ENCODE results near the gene MARK1. TPM values are rescaled to one million over a fixed set of nuclear protein-coding genes. Genes with fewer than 3 reads are reported as not detected.

The MARK1 gene
- total RNA-seq, 1 experiment from 2014 or later: not detected

DNA sequence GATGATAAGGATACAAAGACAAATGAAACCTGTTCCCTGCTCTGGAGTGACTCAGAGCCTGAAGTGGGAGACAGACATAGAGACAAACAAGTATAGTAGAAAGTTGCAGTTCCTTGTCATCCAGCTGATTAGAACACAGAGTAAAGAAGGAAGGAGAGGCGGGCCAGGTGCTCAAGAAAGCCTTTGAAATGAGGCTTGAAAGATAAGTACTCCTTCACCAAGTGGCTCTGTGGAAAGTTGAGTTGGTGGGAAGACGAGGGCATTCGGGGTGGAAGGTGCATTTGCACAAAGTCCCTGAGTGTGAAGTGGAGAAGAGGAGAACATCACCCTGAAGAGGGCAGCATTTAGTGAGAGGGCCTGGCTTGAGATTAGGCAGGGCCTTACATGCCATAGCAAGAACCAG lies 17.0 kb downstream of the MARK1 start:
- BruUV-seq (replicated peaks): no TSS peak
- Histone ChIP-seq H3K36me3 (ENCODE audit: control insufficient read depth, insufficient read depth, low read length) (no peaks in the 10 kb centered on the region), H3K4me3 (ENCODE audit: low read depth in 2 of 2, low read length in 2 of 2) (no peak overlapping the region), H3K27ac (ENCODE audit: low read length) (no peak overlapping the region), H3K27me3 (ENCODE audit: control insufficient read depth, insufficient read depth, low read length) (peaks cover 9% of the 10 kb centered on the region), H3K4me1 (ENCODE audit: control insufficient read depth, insufficient read depth, low read length) (no peaks in the 10 kb centered on the region), H3K9me3 (ENCODE audit: control insufficient read depth, insufficient read depth, low read depth, low read length) (no peaks in the 10 kb centered on the region)
- in situ Hi-C loops (cut with HindIII; ENCODE audit: low pct_unique_long_range_greater_than_20kb, low sequenced_read_pairs): no loop called here
- intact Hi-C loops (cut with micrococcal nuclease; ENCODE audit: unreplicated experiment): no loop called here
- no peak for TF ChIP-seq REST (IDR thresholded peaks at IDR 0.05; ENCODE audit: insufficient read depth in 1 of 2, low read depth in 2 of 2, low read length in 1 of 2)
- TF ChIP-seq CTCF (IDR thresholded peaks at IDR 0.05): peak; percentile 40
- POLR2A ChIA-PET: no interaction called here
- ATAC-seq (no peak), DNase-seq (ENCODE audit: low read depth, low spot score) (no peak)
- CTCF ChIA-PET: interaction anchor here (0.7 kb wide), 1 partner anchor 8 kb away, joined by 6 read pairs; no protein-coding TSS in a partner anchor

DNA sequence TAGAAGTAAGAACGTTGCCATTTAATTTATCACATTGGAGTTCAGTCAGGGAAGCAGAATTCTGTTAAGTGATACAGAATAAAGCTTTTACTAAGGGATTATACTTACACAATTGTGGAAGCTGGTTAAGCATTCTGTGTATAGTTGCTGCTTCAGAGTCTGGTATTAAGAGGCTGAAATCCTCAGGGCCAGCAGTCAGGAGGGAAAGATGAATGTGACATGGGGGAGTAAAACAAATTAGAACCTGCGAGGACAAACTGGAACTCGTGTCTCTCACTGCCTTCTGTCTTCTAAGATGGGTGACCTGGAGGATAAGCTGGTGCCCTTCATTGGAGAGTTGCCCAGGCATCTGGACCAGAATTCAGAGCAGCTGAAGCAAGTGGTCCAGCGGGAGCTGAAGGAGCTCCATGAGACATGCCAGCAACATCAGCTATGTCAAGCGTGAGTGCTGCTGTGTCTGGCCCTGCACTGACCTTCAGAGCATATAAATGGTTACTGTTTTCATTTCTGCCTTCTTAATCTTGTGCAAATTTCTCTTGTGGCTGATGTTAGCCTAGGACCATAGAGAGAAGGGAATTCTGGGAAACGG lies 23.0 kb downstream of the MARK1 start:
- POLR2A ChIA-PET: no interaction called here
- intact Hi-C loops (cut with micrococcal nuclease; ENCODE audit: unreplicated experiment) (no loop called here), in situ Hi-C loops (cut with HindIII; ENCODE audit: low pct_unique_long_range_greater_than_20kb, low sequenced_read_pairs) (no loop called here)
- peaks cover 9% of the 10 kb centered on the region; the same call in 1 of the 2 replicates for H3K27me3 ChIP-seq (ENCODE audit: control insufficient read depth, insufficient read depth, low read length)
- BruUV-seq (replicated peaks): no TSS peak
- H3K27ac ChIP-seq (ENCODE audit: low read length): no peak overlapping the region
- H3K4me1 ChIP-seq (ENCODE audit: control insufficient read depth, insufficient read depth, low read length): no peaks in the 10 kb centered on the region
- CTCF ChIA-PET: no interaction called here
- no peaks in the 10 kb centered on the region for H3K36me3 ChIP-seq (ENCODE audit: control insufficient read depth, insufficient read depth, low read length)
- ATAC-seq: no peak
- no peak for DNase-seq (ENCODE audit: low read depth, low spot score)
- H3K4me3 ChIP-seq (ENCODE audit: low read depth in 2 of 2, low read length in 2 of 2): no peak overlapping the region
- TF ChIP-seq REST (IDR thresholded peaks at IDR 0.05; ENCODE audit: insufficient read depth in 1 of 2, low read depth in 2 of 2, low read length in 1 of 2) (no peak), TCF7L2 (IDR thresholded peaks at IDR 0.05; ENCODE audit: low read depth, low read length) (no peak), SIN3A (IDR thresholded peaks at IDR 0.05; ENCODE audit: borderline replicate concordance, insufficient read depth, low read depth, low read length) (no peak), POLR2AphosphoS5 (IDR thresholded peaks at IDR 0.05; ENCODE audit: low read depth, low read length) (no peak), CTCF (IDR thresholded peaks at IDR 0.05) (no peak)
- no peaks in the 10 kb centered on the region for H3K9me3 ChIP-seq (ENCODE audit: control insufficient read depth, insufficient read depth, low read depth, low read length)

Data from Panc1 (cell line).